Fibroblast of lung (primary cell): ENCODE data around the gene EXOC6B. TPM values are rescaled to one million over a fixed set of nuclear protein-coding genes. Genes with fewer than 3 reads are reported as not detected.

Experiments
- DNase-seq, 2 donors: peaks; one replicate each; pipeline versions ENCODE4 v3.0.0 to v3.0.0-alpha.2; 2010; ENCODE audit warnings: low read depth in 2 of 2
- H2AFZ ChIP-seq: 2 replicates; pipeline ENCODE4 v1.5.1; 2012; ENCODE audit warnings: low read length, control low read depth, inconsistent platforms
- H3K27ac ChIP-seq: 2 replicates; pipeline ENCODE4 v1.5.1; 2011; ENCODE audit warnings: low read length, control low read depth; ENCODE audit not compliant: insufficient read depth
- H3K27me3 ChIP-seq: 2 replicates; pipeline ENCODE4 v1.5.1; 2011; ENCODE audit warnings: mild to moderate bottlenecking, low read length; ENCODE audit not compliant: control insufficient read depth, insufficient read depth
- H3K36me3 ChIP-seq: 2 replicates; pipeline ENCODE4 v1.5.1; 2011; ENCODE audit warnings: low read length; ENCODE audit not compliant: control insufficient read depth, insufficient read depth
- H3K4me1 ChIP-seq: 2 replicates; pipeline ENCODE4 v1.5.1; 2011; ENCODE audit warnings: low read length; ENCODE audit not compliant: control insufficient read depth, insufficient read depth; ENCODE audit errors: extremely low read depth
- H3K4me2 ChIP-seq: 2 replicates; pipeline ENCODE4 v1.5.1; 2011; ENCODE audit warnings: low read length, control low read depth; ENCODE audit not compliant: insufficient read depth; ENCODE audit errors: extremely low read depth
- H3K4me3 ChIP-seq, 4 experiments: fragments of 200-600 bp in 1 of 4; sonication (generic) in 1 of 4; replicated peaks in 1 of 4; 2 replicates each; pipeline ENCODE4 v1.5.1; 2011 to 2016; ENCODE audit warnings: low read length in 4 of 4, low read depth in 3 of 4, mild to moderate bottlenecking in 3 of 4, control low read depth in 2 of 4, inconsistent platforms in 1 of 4, mixed read lengths in 1 of 4; ENCODE audit not compliant: insufficient read depth in 1 of 4; ENCODE audit errors: control extremely low read depth in 1 of 4
- H3K79me2 ChIP-seq: 2 replicates; pipeline ENCODE4 v1.5.1; 2012; ENCODE audit warnings: mild to moderate bottlenecking, low read length, inconsistent platforms; ENCODE audit not compliant: control insufficient read depth, insufficient read depth
- H3K9ac ChIP-seq: 2 replicates; pipeline ENCODE4 v1.5.1; 2011; ENCODE audit warnings: mild to moderate bottlenecking, low read length, control low read depth; ENCODE audit not compliant: insufficient read depth
- H3K9me3 ChIP-seq: 2 replicates; pipeline ENCODE4 v1.5.1; 2012; ENCODE audit warnings: low read depth, low read length; ENCODE audit not compliant: control insufficient read depth, insufficient read depth
- H4K20me1 ChIP-seq: 2 replicates; pipeline ENCODE4 v1.5.1; 2011; ENCODE audit warnings: low read length; ENCODE audit not compliant: control insufficient read depth, insufficient read depth; ENCODE audit errors: extremely low read depth
- CTCF ChIP-seq, 2 donors: IDR thresholded peaks in 1 of 2; conservative IDR thresholded peaks in 1 of 2; 1 replicate in 1 of 2; 2 replicates in 1 of 2; pipeline ENCODE4 v1.5.1; 2011 to 2012; ENCODE audit warnings: low read length in 2 of 2, control low read depth in 1 of 2, inconsistent platforms in 1 of 2, low read depth in 1 of 2, mild to moderate bottlenecking in 1 of 2
- EZH2 ChIP-seq: IDR thresholded peaks from 2 replicates; pipeline ENCODE4 v1.5.1; 2012; ENCODE audit warnings: low read length, control low read depth, mild to moderate bottlenecking; ENCODE audit errors: missing control alignments
- polyA plus RNA-seq, 2 donors: library from polyadenylated mRNA; depleted of rRNA in 1 of 2; stranded (reverse) in 1 of 2; unstranded in 1 of 2; fragments of >200 nt; gene quantifications; 2 replicates each; pipeline ENCODE4 v1.2.1, GENCODE V29; 2011 to 2012; ENCODE audit warnings: missing spikeins in 1 of 2
- total RNA-seq: library from RNA; depleted of rRNA; stranded (reverse); fragments of >200 nt; gene quantifications from 2 replicates; pipeline ENCODE4 v1.2.1, GENCODE V29; 2014

Gene EXOC6B
- total and polyA plus RNA-seq, 2 donors (not counting 1 experiment from before 2014, with no cell fraction given), result 26.3 to 36.5 TPM

- no peak overlapping the region for H3K27ac ChIP-seq
- DNase-seq, result no peak
Observed at GRCh38 chr2:72205504-72205881, 620.3 kb downstream of the EXOC6B start.

DNA sequence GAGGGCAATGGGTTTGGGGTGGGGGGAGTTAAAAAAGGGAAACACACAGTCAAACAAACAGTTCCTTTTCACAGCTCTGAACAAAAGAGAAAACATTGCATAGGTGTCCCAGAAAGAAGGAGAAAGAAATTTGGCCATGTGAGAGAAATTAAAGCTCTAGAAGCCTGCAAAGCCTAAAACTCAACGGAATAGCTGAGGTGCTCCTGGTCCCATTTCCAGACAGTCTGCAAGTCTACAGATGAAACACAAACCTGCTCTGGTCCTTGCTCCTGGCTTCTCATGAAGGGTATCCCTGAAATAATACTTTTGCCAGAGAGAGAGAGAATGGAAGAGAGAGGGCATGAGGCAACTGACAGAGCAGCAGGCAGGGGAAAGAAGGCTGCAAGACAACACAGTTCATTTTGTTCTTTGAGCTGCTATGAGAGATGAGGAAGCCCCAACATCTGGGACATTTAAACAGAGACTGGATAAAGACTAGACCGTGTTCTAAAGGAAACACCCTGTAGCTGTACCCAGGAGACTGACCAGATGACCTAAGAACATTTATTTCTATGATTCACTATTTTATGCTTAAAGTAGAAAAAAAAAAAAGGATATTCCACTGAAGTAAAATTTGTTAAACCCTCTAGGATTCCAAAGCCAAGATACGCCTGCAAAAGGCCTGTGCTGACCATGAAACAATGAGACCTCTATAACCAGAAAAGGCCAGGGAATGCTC is 620.9 kb downstream of the EXOC6B start:
- Histone ChIP-seq H3K4me2 (no peak overlapping the region), H4K20me1 (no peaks in the 10 kb centered on the region), H2AFZ (no peak overlapping the region), H3K4me1 (no peaks in the 10 kb centered on the region), H3K27ac (no peak overlapping the region), H3K36me3 (no peaks in the 10 kb centered on the region), H3K9ac (no peak overlapping the region), H3K4me3 (no peak overlapping the region), H3K9me3 (no peaks in the 10 kb centered on the region), H3K27me3 (no peaks in the 10 kb centered on the region), H3K79me2 (no peaks in the 10 kb centered on the region)
- TF ChIP-seq CTCF (conservative IDR thresholded peaks at IDR 0.05 in 1 of 2, IDR thresholded peaks at IDR 0.05 in 1 of 2; ENCODE audit: low read depth in 1 of 2, low read length in 2 of 2), result no peak
- no peak for TF ChIP-seq EZH2
- peak; percentile 22 to 50 for DNase-seq

More at GRCh38 chr2:72205504-72205881, 620.3 kb downstream of the EXOC6B start:
- Histone ChIP-seq H3K4me2 (no peak overlapping the region), H3K9me3 (no peaks in the 10 kb centered on the region), H3K9ac (no peak overlapping the region), H3K36me3 (no peaks in the 10 kb centered on the region), H4K20me1 (no peaks in the 10 kb centered on the region), H3K4me1 (no peaks in the 10 kb centered on the region), H3K4me3 (no peak overlapping the region), H3K79me2 (no peaks in the 10 kb centered on the region), H2AFZ (no peak overlapping the region), H3K27me3 (no peaks in the 10 kb centered on the region)
- TF ChIP-seq CTCF (conservative IDR thresholded peaks at IDR 0.05 in 1 of 2, IDR thresholded peaks at IDR 0.05 in 1 of 2; ENCODE audit: low read depth in 1 of 2, low read length in 2 of 2) (no peak), EZH2 (no peak)

- H3K4me1 ChIP-seq, result no peaks in the 10 kb centered on the region
- TF ChIP-seq CTCF (conservative IDR thresholded peaks at IDR 0.05 in 1 of 2, IDR thresholded peaks at IDR 0.05 in 1 of 2; ENCODE audit: low read depth in 1 of 2, low read length in 2 of 2) (no peak), EZH2 (no peak)
- H3K9ac ChIP-seq, result no peak overlapping the region
- H3K27me3 ChIP-seq, result no peaks in the 10 kb centered on the region
- no peaks in the 10 kb centered on the region for H3K9me3 ChIP-seq
- H3K36me3 ChIP-seq, result no peaks in the 10 kb centered on the region
- no peaks in the 10 kb centered on the region for H4K20me1 ChIP-seq
- no peak overlapping the region for H3K27ac ChIP-seq
- peak; percentile 47 to 61 for DNase-seq
- H2AFZ ChIP-seq, result no peak overlapping the region
- no peak overlapping the region for H3K4me3 ChIP-seq
- H3K79me2 ChIP-seq, result no peaks in the 10 kb centered on the region
- H3K4me2 ChIP-seq, result no peak overlapping the region
Observed at GRCh38 chr2:72204156-72204785, 621.6 kb downstream of the EXOC6B start.
